KBM-7 (cell line): ENCODE results near the gene EVX1.

Experiments used
- DNase-seq: peaks from one replicate; pipeline ENCODE4 v3.0.0-alpha.2; 2015
- in situ Hi-C: fragments of 300-500 bp; cut with MboI; formaldehyde crosslinking; loops from 2 replicates; pipeline ENCODE4 v1.14.3; 2020; ENCODE audit warnings: low sequenced_read_pairs, low pct_unique_long_range_greater_than_20kb, mixed read lengths

EVX1 gene

GRCh38 chr7:27245798-27246691 lies 3.4 kb downstream of the EVX1 start:
- in situ Hi-C loops: loop anchor here (25.0 kb wide), 1 partner anchor 341 kb away; no protein-coding TSS in a partner anchor
- DNase-seq: peak; percentile 37

DNA sequence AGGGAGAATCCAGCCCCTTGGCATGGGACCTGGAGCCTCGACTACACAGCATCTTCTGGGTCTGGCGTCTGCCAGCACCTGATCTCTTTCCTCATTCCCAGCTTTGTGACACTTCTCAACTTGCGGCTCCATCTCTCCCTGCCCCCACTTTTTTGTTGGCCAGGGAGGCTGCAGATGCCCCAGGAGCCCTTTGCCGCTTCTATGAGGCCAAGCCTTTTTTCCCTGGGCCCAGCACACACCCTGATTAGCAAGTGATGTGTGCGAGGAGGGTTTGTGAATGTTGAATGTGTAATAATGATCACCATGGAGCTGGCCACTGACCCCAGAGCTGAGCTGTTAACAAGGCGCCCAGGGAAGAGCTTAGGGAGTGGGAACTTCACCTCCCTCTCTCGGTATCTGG lies 4.4 kb downstream of the EVX1 start:
- DNase-seq: no peak
- in situ Hi-C loops: loop anchor here (25.0 kb wide), 1 partner anchor 340 kb away; no protein-coding TSS in a partner anchor

DNA sequence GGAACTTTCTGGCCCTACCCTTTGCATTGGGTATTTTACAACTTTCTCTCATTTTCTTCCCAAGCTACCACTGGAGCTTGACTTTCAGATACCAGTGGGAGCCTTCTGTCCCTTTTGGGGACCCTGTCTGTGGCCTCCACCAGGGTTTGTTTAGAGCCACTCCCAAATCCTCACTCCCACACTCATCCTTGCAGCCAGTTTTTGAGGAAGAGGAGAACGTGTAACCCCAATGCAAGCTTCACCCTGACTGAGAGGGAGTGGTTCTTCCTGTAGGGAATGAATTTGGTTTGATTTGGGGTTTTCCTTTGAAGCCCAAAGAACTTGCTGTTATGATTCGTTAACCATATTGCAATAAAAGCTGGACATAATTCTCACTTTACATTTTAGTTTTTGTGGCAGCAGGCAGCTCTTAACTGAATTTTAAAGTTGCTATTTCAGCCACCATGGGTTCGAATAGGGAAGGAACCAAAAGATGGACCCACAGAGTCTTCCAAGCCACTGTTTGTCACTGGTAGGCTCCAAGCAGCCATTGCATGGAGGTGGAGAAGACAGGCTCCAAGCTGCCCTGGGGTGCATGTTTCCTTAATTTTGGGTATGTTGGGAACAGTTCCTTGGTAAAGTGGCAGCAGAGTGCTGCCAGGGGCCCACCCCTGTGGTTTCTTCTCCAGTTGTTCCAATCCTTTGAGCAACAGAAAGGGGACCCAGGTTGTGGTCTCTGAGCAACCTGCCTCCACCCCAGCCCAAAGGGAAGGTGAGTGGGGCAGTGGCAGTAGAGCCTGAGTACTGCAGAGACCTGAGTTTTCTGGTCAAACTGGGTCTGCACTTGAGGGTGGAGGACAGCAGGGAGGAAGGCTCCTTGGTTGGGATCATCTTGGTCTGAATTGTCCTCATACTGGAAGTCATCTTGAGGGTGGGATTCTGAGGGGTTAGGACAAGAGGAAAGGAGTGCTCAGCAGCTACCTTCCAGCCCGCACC lies 5.1 kb downstream of the EVX1 start:
- in situ Hi-C loops: loop anchor here (25.0 kb wide), 1 partner anchor 340 kb away; no protein-coding TSS in a partner anchor
- DNase-seq: no peak

DNA sequence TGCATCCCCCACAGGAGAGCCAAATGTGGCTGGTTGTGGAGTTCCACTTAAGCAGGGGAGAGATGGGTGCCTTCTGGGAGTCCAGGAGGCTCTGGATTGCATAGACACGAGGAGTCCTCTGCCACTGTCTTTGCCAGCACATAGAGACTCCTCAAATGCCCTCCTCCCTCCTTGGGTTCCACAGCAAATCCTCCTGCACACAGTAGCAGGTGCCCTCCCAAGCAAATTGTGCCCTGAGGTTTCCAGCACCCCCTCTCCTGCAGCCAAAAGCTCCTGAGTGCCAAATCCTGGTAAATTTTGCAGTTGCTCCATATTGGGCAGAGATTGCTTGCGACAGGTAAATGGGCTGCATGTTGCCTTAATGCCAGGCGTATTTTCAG lies 5.8 kb downstream of the EVX1 start:
- in situ Hi-C loops: loop anchor here (25.0 kb wide), 1 partner anchor 339 kb away; no protein-coding TSS in a partner anchor
- DNase-seq: no peak

- DNase-seq: peak; percentile 76
- in situ Hi-C loops: loop anchor here (25.0 kb wide), 1 partner anchor 338 kb away; no protein-coding TSS in a partner anchor
These were observed 6.5 kb downstream of the EVX1 start for GRCh38 chr7:27248911-27249723.

DNA sequence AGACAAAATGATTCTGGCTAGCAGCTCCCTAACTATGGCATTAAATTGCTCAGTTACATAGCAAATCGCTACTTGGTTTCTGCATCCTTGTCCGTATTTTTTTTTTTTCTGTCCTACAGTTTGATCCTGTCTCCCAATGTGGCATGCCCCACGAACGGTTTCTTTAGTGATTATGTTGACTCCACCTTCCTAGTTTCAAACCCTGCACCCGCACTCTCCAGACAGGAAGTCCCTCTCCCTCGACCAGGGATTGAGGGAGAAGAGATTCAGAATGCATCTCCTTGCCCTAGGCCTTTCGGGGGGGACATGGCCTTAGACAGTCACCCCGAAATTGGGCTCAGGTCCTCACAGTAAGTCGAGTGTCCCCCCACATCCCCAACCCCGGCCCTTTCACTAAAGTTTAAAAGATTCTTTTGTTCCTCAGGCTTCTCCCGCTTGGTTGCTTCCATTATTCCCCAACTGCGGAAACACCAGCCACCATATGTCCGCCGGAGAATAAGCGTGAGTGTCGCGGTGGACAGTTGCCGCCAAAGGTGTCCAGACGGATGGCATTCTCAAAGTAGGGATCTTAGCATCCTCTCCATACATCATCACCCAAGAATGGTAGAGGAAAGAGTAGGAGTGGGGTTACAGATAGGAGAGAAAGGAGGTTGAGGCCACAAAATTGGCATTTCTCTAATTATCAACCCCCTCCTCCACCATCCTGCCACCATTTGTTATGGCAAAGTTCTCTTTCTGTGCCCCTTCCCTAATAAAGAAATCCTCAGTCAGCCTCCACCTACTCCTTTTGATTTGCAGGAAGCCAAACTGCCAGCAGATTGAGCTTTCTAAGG lies 7.3 kb downstream of the EVX1 start:
- in situ Hi-C loops: loop anchor here (25.0 kb wide), 1 partner anchor 337 kb away; no protein-coding TSS in a partner anchor
- DNase-seq: no peak

DNA sequence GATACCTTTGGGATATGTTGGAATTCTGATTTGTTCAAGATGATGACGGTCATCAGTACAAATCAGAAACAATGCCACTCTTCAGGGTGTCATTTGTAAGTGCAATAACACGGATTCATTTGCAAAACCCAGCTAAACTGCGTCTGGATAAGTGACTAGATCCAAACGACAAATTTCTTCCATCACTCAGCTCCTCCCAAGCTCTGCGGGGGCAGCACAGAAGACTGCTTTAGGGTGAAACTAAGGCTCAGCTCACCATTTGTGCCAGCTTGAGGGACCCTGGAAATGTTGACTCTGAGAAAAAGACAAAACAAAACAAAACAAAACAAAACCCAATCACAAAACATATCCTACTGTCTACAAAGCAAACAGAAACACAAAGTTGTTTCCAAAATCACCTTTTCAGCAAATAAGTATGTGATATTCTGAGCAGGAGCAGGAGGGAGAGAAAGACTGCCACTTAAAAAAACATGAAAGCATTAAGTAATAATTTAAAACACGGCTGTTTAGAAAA lies 8.0 kb downstream of the EVX1 start:
- DNase-seq: no peak
- in situ Hi-C loops: no loop called here

DNA sequence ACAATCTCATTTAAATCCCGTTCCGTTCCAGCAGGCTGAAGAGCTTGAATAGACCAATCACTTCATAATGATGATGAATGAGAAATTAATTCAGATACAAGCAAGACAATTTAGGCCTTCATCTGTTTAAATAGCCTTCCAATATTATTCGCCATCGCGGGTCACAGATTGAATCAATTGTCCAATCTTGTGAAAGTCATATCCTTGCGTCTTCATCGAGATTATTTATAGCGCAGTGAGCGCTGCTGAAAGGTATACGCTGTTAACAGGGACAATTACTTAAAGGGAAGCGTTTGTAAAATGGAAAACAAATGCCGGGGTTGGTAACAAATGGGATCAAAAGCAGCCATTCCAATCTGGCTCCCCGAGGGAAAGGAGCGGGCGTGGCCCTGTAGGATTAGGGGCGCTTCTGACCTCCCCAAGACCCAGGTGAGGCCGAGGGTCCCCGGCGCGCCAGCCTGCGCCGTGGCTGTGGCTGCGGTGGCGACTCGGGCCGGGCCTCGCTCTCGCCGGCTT lies 8.6 kb downstream of the EVX1 start:
- DNase-seq: no peak
- in situ Hi-C loops: no loop called here

GRCh38 chr7:27251652-27252590 lies 9.3 kb downstream of the EVX1 start:
- in situ Hi-C loops: no loop called here
- DNase-seq: no peak

DNA sequence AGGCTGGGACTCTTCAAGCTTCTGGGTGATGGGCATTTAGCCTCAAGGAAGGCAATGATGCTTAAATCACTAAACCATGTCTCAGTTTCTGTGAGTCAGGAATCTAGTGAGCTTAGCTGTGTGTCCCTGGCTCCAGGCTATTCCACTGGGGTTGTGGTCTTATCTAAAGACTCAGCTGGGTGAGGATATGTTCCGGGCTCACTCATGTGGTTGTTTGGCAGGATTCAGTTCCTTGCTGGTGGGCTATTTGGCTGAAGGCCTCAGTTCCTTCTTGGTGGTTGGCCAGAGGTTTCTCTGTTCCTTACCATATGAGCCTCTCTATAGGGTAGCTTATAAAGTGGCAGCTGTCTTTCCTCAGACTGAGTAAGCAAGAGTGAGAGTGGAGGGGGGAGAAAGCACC lies 12.0 kb downstream of the EVX1 start:
- in situ Hi-C loops: no loop called here
- DNase-seq: no peak

DNA sequence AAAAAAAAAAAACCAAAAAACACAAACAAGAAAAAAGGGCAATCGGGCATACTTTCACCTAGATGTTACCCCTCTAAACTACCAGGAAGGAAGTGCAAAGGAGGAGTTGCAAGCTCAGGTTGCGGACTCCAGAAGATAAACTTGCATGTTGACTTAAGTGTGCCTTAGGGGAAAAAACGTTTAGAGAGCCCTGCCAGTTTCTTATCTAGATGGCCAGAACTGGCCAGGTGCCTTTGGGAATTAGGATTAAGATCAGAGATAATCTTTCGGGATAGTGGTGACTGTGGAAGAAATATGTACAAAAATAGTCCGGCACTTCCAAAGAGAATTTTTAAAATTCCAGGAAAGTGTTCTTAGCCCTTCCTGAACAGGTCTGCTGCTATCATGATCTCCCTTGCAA lies 17.6 kb downstream of the EVX1 start:
- in situ Hi-C loops: no loop called here
- DNase-seq: no peak

DNA sequence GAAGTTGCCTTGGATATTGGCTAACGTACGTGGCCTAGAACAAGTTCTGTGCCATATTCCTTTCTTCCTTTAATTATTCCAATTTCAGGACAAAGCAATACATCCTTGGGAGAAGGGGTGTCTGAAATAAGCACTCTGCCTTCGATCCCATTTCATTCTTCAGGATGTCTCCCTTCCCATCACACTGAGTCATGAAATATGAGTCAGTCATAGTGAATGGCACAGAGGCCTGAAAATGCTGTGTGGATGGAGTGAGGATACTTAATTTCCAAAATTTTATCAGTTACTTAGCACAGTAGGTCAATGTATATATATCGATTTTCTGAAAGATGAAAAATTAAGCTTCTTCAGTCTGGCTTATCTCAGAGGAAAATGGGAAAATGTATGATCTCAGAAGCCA lies 19.5 kb downstream of the EVX1 start:
- no peak for DNase-seq
- in situ Hi-C loops: no loop called here

GRCh38 chr7:27263781-27264180 lies 21.2 kb downstream of the EVX1 start:
- in situ Hi-C loops: no loop called here

GRCh38 chr7:27269455-27269854 lies 26.9 kb downstream of the EVX1 start:
- no peak for DNase-seq
- in situ Hi-C loops: no loop called here

More at GRCh38 chr7:27263781-27264180, 21.2 kb downstream of the EVX1 start:
- no peak for DNase-seq

GRCh38 chr7:27271384-27271783 lies 28.8 kb downstream of the EVX1 start:
- in situ Hi-C loops: no loop called here
- no peak for DNase-seq

GRCh38 chr7:27277628-27278027 lies 35.0 kb downstream of the EVX1 start:
- no peak for DNase-seq
- in situ Hi-C loops: no loop called here

- no peak for DNase-seq
- in situ Hi-C loops: no loop called here
These were observed 41.0 kb downstream of the EVX1 start for GRCh38 chr7:27283558-27283957.
